Measurements from ENCODE around the gene LIMCH1. TPM values are rescaled to one million over a fixed set of nuclear protein-coding genes. Genes with fewer than 3 reads are reported as not detected.

The LIMCH1 gene
- total and polyA plus RNA-seq, 2 of the 8 experiments (the other 6 are each of a cell fraction or from before 2014, with no cell fraction given) = 2.7 to 3.0 TPM

GRCh38 chr4:41610474-41610873 lies 72.5 kb downstream of the LIMCH1 start:
- WGBS, 2 experiments (ENCODE audit: extremely low coverage in 1 of 2, insufficient coverage in 1 of 2, insufficient read length in 1 of 2, insufficient replicate concordance in 2 of 2, low coverage in 1 of 2, low lambda C conversion rate in 2 of 2, missing lambda C conversion rate in 1 of 2) = 88% methylated on average over 3 of the region's 3 CpGs; no CpG with 5 or more reads in 1 of the 2 experiments
- H4K8ac ChIP-seq (ENCODE audit: extremely low read depth, insufficient read depth, low read length) = no peak overlapping the region
- no peak overlapping the region for H3K56ac ChIP-seq (replicated peaks; ENCODE audit: insufficient read length, low read depth, low read length)
- H2BK15ac ChIP-seq (ENCODE audit: low read length) = no peak overlapping the region
- H3K18ac ChIP-seq (ENCODE audit: extremely low read depth, low read length) = no peak overlapping the region
- no peak for DNase-seq (ENCODE audit: low read depth in 1 of 2, low spot score in 2 of 2)
- H3K9me3 ChIP-seq (ENCODE audit: insufficient read depth in 2 of 2, low read depth in 1 of 2, low read length in 1 of 2) = no peaks in the 10 kb centered on the region
- no peaks in the 10 kb centered on the region for H3K36me3 ChIP-seq (ENCODE audit: control insufficient read depth in 2 of 4, insufficient read depth in 4 of 4, low read length in 3 of 4)
- peak; percentile 66; the same call in 1 of the 2 replicates for TF ChIP-seq KDM1A (IDR thresholded peaks at IDR 0.05; ENCODE audit: borderline replicate concordance, low read length)
- TF ChIP-seq EP300 (IDR thresholded peaks at IDR 0.05; ENCODE audit: borderline replicate concordance in 1 of 2, low read depth in 2 of 2, low read length in 2 of 2) = no peak
- CTCF ChIA-PET (ENCODE audit: partially characterized antibody) = interaction anchor here (0.6 to 2.1 kb wide), 3 partner anchors 12 to 1253 kb away, joined by 3 to 9 read pairs (median 3); no protein-coding TSS in a partner anchor
- H3K9ac ChIP-seq (replicated peaks in 1 of 4; ENCODE audit: extremely low read depth in 1 of 4, low read depth in 3 of 4, low read length in 3 of 4) = no peak overlapping the region
- no peak overlapping the region for H2BK120ac ChIP-seq (replicated peaks; ENCODE audit: low read depth, low read length)
- POLR2A ChIA-PET (ENCODE audit: partially characterized antibody) = no interaction called here
- H2BK5ac ChIP-seq (ENCODE audit: low read depth, low read length) = no peak overlapping the region
- no peaks in the 10 kb centered on the region for H3K79me1 ChIP-seq (ENCODE audit: low read depth, low read length)
- H4K20me1 ChIP-seq (replicated peaks in 1 of 2; ENCODE audit: control insufficient read depth in 1 of 2, insufficient read depth in 2 of 2, low read length in 2 of 2) = no peaks in the 10 kb centered on the region
- peaks cover 0 to 8% (median 3%) of the 10 kb centered on the region in 4 experiments; a peak in 4 of 7 replicates for H3K27me3 ChIP-seq (replicated peaks in 1 of 4; ENCODE audit: control insufficient read depth in 3 of 4, extremely low read depth in 1 of 4, insufficient read depth in 3 of 4, low read length in 3 of 4)
- FAIRE-seq = no peak
- no peak overlapping the region for H3K4me2 ChIP-seq (ENCODE audit: insufficient read depth in 1 of 2, low read depth in 2 of 2, low read length in 2 of 2)
- H2BK20ac ChIP-seq (ENCODE audit: low read length) = no peak overlapping the region
- no peak overlapping the region for H2AK5ac ChIP-seq (ENCODE audit: low read depth, low read length)
- H4K5ac ChIP-seq (ENCODE audit: insufficient read length, low read depth, low read length) = no peak overlapping the region
- H3K79me2 ChIP-seq (ENCODE audit: control insufficient read depth in 1 of 2, insufficient read depth in 2 of 2, low read length in 2 of 2) = no peaks in the 10 kb centered on the region
- H3K14ac ChIP-seq (ENCODE audit: insufficient read length) = no peak overlapping the region
- H3K23me2 ChIP-seq (ENCODE audit: low read depth, low read length) = no peaks in the 10 kb centered on the region; the same call in 1 of the 2 replicates
- peaks cover 2 to 14% (median 8%) of the 10 kb centered on the region in 4 experiments; a peak in 3 of 7 replicates for H3K4me1 ChIP-seq (replicated peaks in 1 of 4; ENCODE audit: control insufficient read depth in 3 of 4, insufficient read depth in 4 of 4, low read length in 3 of 4)
- no peak overlapping the region for H2BK12ac ChIP-seq (ENCODE audit: low read depth, low read length)
- no peak overlapping the region for H2AFZ ChIP-seq (ENCODE audit: low read length)
- no peak overlapping the region for H3K23ac ChIP-seq (ENCODE audit: insufficient read length)
- H4K91ac ChIP-seq (replicated peaks; ENCODE audit: insufficient read length, low read length) = no peak overlapping the region
- H3K4me3 ChIP-seq (ENCODE audit: extremely low read depth in 1 of 4, insufficient read depth in 2 of 4, low read depth in 3 of 4, low read length in 4 of 4) = no peak overlapping the region
- no peak overlapping the region for H3K27ac ChIP-seq (ENCODE audit: low read depth, low read length)
- no peak overlapping the region for H3K4ac ChIP-seq (replicated peaks; ENCODE audit: insufficient read length, low read depth, low read length)
